NCI-H146 treated with DMSO at 0.1 percent for 48 hours (cell line): Measurements from ENCODE around the gene MED16.
"Not testable (repeated sequence)": the region's sequence is repeated elsewhere in the genome, so short reads cannot be mapped to it uniquely, and the experiment has no call there.

Source experiments
- DNase-seq: peaks from one replicate; lab custom pipeline; 2025; ENCODE audit not compliant: unreplicated experiment; lab: John Stamatoyannopoulos, UW

The MED16 gene

DNA sequence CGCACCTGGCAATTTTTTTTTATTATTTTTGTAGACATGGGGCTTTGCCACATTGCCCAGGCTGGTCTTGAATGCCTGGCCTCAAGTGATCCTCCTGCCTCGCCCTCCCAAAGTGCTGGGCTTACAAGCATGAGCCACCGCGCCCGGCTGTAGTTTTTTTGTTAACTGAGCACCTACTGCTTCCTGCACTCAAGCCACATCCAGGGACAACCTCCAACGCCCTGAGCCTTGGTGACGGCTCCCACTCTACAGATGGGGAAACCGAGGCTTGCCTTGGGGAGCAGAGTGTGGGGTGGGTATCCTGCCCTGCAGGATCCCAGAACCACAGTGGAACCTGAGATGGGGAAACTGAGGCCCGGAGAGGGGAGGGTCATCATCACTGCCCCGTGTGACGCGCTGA, 37.8 kb downstream of the MED16 start:
- DNase-seq: no peak

DNA sequence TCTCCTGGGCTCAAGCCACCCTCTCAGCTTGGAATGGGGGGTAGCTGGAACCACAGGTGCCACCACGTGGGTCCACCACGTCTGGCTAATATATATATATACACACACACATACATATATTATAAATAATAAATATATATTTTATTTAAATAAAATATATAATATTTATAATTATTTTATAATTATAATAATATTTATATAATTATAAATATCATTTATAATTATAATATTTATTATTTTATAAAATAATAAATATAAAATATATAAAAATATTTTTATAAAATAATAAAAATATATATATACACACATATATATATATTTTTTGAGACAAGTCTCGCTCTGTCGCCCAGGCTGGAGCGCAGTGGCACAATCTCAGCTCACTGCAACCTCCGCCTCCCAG, 38.4 kb downstream of the MED16 start:
- DNase-seq: no peak

DNA sequence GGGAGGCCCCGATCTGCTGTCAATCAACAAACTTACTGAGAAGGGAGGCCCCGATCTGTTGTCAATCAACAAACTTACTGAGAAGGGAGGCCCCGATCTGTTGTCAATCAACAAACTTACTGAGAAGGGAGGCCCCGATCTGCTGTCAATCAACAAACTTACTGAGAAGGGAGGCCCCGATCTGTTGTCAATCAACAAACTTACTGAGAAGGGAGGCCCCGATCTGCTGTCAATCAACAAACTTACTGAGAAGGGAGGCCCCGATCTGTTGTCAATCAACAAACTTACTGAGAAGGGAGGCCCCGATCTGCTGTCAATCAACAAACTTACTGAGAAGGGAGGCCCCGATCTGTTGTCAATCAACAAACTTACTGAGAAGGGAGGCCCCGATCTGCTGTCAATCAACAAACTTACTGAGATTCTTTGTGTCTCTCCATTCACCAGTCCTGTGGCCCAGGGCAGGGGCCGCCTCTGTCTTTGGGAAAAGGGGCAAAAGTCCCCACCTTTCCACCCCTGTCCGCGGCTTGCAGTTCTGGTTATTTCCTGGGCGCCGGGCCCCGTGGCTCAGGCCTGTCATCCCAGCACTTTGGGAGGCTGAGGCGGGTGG, 39.3 kb downstream of the MED16 start:
- not testable (repeated sequence) for DNase-seq

DNA sequence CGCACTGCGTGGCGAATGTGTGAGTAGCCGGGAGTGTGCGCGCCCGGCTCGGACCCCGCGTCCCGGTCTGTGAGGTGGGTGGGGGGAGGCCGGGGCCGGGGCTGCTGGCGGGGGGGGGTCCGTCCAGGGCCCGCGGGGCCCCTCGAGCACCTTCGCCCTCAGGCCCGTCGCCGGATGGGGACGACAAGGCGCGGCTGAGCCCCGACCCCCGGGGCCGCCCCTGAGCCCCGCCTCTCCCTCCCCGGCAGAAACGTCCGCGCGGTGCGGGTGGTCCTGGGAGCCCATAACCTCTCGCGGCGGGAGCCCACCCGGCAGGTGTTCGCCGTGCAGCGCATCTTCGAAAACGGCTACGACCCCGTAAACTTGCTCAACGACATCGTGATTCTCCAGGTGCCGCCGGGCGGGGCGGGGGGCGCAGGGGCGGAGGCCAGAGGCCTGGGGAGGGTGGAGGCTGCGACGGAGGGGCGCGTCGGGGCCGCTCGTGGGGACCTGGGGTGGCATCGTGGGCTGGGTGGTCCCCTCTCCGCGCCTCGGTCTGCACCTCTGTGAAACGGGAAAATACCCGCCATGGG, 39.9 kb downstream of the MED16 start:
- DNase-seq: no peak

DNA sequence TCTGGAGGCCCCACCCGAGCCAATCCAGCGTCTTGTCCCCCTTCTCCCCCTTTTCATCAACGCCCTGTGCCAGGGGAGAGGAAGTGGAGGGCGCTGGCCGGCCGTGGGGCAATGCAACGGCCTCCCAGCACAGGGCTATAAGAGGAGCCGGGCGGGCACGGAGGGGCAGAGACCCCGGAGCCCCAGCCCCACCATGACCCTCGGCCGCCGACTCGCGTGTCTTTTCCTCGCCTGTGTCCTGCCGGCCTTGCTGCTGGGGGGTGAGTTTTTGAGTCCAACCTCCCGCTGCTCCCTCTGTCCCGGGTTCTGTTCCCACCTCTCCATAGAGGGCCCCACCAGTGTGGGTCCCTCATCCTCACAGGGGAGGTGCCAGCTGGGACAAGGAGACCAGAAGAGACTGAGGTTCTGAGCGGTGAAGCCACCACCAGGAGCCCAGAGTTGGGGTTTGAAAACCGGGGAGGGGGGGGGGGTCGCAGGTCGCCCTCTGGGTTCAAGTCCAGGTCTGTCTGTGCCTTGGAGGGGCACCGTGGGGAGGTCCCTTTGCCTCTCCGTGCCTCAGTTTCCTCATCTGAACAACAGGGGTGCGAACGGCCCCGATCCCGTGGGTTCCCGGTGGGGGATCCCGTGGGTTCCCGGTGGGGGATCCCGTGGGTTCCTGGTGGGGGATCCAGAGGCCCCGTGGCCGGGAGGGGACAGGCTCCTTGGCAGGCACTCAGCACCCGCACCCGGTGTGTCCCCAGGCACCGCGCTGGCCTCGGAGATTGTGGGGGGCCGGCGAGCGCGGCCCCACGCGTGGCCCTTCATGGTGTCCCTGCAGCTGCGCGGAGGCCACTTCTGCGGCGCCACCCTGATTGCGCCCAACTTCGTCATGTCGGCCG, 40.6 kb downstream of the MED16 start, which contains the start of gene ELANE:
ELANE (plus strand) TSS at position 168 of the 878 bp plus-strand sequence; CDS start at position 194, 26 bp downstream.
- DNase-seq: no peak

DNA sequence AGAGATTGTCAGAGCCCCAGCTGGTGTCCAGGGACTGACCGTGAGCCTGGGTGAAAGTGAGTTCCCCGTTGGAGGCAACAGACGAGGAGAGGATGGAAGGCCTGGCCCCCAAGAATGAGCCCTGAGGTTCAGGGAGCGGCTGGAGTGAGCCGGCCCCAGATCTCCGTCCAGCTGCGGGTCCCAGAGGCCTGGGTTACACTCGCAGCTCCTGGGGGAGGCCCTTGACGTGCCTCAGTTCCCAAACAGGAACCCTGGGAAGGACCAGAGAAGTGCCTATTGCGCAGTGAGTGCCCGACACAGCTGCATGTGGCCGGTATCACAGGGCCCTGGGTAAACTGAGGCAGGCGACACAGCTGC, 42.0 kb downstream of the MED16 start:
- DNase-seq: no peak

DNA sequence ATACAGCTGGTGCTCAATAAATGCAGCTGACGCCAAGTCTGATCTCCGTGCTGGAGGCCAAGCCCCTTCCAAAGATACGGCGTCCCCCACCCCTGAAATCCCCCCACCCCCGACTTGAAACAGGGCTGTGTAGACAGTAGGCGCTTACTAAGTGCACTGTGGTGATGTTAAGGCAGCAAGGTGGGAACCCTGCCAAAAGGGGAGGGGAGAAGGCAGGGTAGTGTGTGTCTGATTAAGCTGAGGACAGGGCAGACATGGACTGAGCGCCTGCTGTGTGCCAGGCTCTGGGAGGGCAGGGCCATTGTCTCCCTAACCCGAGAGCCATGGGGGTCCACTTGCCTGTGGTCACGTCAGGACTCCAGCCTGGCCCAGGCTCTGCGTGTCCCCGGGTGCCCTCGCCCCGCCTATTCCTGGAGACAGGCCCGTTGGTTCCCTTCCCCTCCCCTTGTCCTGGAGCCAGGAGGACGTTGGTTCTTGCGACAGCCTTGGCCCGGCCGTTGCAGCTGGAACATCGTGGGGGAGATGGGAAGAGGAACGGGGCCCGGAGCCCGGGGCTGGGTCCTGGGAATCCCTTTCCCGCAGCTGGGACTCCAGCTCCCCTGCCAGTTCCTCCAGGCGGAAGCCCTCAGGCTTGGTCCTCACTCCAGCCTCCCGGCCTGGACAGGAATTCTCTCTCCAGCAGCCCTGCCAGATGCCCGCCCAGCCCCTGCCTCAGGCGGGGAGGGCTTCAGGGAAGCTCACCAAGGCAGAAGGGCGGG, 42.6 kb downstream of the MED16 start:
- no peak for DNase-seq

DNA sequence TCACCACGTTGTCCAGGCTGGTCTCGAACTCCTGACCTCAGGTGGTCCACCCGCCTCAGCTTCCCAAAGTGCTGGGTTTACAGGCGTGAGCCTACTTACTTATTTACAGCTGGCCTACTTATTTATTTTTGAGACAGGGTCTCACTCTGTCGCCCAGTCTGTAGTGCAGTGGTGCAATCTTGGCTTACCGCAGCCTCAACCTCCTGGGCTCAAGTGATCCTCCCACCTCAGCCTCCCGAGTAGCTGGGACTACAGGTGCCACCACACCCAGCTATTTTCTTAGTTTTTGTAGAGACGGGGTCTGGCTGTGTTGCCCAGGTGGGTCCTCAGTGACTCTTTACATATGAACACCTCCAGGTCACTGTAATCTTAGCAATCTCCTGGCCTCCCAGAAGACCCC, 43.8 kb downstream of the MED16 start:
- not testable (repeated sequence) for DNase-seq

DNA sequence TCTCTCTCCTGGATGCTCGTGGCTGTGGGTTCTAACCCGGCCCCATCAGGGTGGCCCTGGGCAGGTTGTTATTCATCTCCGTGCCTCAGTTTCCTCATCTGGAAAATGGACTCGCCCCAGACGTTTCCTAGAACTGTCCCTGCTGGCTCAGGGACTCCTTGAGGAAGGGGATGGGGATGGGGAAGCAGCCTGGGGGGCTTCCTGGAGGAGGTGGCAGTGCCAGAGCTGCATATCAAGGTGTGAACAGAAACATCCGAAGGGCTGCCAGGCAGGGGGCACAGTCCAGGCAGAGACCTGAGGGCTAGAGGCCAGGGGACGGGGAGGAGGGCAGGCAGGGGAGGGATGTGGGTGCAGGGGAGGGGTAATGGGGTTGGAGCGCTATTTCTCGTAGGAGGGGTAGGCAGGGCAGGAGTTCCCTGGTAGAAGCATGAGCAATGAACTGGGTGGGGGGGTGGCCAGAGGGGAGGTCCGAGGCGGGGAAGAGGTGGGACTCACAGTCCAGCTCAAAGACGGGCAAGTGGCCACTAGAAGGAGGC, 44.5 kb downstream of the MED16 start:
- DNase-seq: no peak

DNA sequence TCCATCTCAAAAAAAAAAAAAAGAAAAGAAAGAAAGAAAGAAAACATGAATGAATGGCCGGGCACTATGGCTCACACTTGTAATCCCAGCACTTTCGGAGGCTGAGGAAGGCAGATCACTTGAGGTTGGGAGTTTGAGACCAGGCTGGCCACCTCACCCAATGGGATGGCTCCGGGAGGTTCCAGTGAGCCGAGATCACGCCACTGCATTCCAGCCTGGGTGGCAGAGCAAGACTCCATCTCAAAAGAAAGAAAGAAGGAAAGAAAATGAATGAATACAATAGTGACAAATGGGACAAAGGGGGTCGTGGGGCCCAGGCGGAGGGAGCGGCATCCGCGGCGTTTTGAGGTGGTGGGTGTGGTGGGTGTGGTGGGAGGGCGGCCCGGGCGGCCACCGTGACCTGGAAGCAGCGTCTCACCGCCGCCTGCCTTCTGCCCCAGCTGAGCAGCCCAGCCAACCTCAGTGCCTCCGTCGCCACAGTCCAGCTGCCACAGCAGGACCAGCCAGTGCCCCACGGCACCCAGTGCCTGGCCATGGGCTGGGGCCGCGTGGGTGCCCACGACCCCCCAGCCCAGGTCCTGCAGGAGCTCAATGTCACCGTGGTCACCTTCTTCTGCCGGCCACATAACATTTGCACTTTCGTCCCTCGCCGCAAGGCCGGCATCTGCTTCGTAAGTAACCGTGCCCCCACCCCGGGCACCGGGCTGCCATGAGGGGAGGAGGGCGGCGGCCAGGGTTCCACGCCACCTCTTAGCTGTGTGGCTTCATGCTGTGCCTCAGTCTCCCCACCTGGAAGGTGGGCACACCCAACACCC, 47.1 kb downstream of the MED16 start:
- no peak for DNase-seq

DNA sequence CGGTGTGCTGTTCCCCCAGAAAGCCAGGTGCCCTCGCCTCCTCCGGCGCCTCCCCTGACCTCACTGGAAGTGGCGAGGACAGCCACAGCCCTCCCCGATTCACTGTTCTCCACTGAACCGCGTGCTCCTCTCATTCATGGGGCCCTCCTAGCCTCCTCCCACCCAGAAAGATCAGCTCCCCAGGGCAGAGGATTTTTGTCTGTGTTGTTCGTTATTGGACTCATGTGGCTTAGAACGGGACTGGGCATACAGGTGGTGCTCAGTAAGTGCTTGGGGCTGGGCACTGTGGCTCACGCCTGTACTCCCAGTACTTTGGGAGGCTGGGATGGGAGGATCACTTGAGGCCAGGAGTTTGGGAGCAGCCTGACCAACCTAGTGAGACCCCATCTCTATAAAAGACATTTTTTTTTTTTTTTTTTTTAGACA, 48.4 kb downstream of the MED16 start:
- no peak for DNase-seq

DNA sequence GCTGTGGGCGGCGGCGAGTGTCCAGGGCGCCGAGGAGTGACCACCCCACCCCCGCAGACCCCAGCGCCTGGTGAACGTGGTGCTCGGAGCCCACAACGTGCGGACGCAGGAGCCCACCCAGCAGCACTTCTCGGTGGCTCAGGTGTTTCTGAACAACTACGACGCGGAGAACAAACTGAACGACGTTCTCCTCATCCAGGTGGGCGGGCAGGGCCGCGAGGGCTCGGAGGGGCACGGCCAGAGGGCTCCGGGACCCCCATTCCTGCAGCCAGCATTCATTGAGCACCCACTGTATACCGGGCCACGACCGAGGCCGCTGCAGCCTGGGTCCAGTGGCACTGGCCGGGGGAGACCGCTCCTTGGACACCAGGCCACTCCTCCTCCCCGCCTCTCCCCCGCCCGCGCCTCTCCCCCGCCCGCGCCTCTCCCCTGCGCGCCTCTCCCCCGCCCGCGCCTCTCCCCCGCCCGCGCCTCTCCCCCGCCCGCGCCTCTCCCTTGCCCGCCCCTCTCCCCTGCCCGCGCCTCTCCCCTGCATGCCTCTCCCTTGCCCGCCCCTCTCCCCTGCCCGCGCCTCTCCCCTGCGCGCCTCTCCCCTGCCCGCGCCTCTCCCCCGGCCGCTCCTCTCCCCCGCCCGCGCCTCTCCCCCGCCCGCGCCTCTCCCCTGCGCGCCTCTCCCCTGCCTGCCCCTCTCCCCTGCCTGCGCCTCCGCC, 49.0 kb downstream of the MED16 start:
- DNase-seq: no peak

DNA sequence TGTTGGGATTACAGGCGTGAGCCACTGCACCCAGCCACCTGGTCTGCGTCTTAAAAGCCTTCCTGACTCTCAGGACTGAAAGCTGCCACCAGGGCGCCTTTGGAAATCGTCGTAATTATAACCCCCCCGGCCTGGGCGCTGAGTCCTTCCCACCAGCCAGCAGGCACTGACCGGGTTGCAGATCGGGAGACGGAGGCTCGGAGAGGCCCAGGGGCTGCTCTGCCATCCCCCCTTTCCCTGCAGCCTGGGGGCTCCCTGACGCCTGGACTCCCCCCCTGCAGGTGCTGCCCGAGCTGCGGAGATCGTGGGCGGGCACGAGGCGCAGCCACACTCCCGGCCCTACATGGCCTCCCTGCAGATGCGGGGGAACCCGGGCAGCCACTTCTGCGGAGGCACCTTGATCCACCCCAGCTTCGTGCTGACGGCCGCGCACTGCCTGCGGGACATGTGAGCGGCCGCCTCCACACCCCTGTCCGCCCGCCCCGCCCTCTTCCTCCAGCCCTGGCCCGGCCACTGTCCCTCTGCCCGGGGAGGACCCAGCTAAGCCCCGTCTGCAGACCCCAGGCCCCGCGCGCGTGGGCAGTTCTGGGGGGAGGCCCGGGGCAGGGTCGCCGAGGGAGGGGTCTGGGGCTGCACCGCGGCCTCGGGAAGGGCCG, 49.7 kb downstream of the MED16 start:
- DNase-seq: no peak

DNA sequence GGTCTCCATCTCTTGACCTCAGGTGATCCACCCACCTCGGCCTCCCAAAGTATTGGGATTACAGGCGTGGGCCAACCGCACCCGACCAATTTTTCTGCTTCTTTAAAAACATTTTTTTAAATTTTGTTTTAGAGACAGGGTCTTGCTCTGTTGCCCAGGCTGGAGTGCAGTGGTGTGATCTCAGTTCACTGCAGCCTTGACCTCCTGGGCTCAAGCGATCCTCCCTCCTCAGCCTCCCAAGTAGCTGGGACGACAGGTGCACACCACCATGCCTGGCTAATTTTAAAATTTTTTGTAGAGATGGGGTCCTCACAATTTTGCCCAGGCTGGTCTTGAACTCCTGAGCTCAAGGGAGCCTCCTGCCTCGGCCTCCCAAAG, 50.2 kb downstream of the MED16 start:
- DNase-seq: not testable (repeated sequence)

DNA sequence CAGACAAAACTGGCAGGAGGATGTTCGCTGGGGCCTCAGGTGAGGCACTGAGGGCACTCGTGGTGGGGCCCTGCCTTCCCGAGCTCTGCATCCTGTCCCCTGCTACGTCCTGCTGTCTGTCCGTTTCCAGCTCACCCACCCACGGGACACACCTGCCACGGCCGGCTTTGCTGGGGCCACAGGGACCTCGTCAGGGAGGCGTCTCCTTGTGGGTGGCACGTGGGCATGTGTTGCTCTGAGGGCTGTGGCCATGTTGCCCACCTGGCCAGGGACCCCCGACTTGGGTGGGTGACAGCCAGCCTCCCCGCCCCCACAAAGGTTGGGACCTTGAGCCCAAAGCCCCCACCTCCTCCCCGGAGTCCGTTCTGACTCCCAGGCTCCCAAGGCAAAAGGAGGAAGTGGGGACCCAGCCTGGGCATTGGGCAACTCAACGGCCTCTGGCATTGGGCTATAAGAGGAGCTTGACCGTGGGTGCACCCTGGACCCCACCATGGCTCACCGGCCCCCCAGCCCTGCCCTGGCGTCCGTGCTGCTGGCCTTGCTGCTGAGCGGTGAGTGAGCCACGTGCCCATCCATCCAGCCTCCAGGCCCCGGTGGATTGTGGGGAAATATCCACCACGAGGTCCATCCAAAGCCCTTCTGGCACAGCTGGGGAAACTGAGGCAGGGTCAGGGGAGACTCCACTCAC, 52.3 kb downstream of the MED16 start, which contains the start of gene PRTN3:
PRTN3 (plus strand) TSS at position 481 of the 688 bp plus-strand sequence; CDS start at position 491, 10 bp downstream.
- no peak for DNase-seq

DNA sequence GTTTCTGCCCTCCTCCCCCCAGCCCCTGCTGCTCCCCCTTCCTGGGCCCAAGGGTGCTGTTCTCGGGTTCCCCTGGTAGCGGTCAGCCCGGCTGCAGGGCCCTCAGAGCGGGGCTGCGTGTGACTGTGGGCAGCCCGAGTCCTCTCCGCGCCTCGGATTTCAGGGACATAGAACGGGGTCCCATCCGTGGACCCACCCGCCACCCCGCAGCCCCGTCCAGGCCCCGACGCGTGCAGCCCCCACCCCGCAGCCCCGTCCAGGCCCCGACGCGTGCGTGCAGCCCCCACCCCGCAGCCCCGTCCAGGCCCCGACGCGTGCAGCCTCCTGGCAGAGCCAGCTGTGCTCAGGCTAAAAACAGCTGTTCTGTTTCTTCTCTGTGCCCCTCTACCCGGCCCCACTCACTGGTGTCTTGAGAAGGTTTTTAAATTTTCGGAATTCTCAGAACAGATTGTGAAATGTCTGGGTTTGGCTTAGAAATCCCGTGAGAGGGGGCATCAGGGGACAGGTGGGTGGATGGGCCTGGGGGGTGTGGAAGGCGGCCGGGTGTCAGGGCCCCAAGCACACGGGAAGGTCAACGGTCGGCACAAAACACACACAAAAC, 57.7 kb downstream of the MED16 start:
- DNase-seq: no peak

DNA sequence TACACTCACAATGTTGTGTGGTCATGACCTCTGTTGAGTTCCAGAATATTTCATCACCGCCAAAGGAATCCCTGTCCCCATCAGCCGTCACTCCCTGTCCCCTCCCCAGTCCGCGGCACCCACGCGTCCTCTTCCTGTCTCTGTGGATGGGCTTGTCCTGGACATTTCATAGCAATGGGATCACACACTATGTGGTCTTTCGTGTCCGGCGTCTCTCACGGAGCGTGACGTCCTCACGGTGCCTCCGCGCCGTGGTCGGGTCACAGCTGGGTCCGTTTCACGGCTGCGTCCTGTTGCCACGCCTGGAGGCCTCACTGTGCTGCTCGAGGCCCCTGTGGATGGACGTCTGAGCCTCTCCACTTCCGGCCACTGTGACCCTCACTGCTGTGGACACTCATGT, 58.8 kb downstream of the MED16 start:
- no peak for DNase-seq
